GM08714 (cell line): ENCODE measurements around the gene CD53.
A peak's percentile ranks its signal among the peaks of the same experiment; 100 is the strongest.
"Not testable (repeated sequence)": the region's sequence is repeated elsewhere in the genome, so short reads cannot be mapped to it uniquely, and the experiment has no call there.

Source experiments
- H3K4me3 ChIP-seq: fragments of 200-500 bp; sonication (Bioruptor generic); 2 replicates; pipeline ENCODE4 v1.5.1; 2014; ENCODE audit warnings: mild to moderate bottlenecking, low read length, inconsistent platforms
- ZNF274 ChIP-seq: IDR thresholded peaks from 2 replicates; pipeline ENCODE4 v1.6.1; 2012; ENCODE audit warnings: mild to moderate bottlenecking, low read depth, low read length

The CD53 gene

GRCh38 chr1:110916669-110917306, 43.8 kb downstream of the CD53 start:
- no peak for TF ChIP-seq ZNF274

GRCh38 chr1:110918016-110918415, 45.1 kb downstream of the CD53 start:
- no peak overlapping the region for H3K4me3 ChIP-seq
- TF ChIP-seq ZNF274, result no peak

More at GRCh38 chr1:110916669-110917306, 43.8 kb downstream of the CD53 start:
- peak overlapping the region; percentile 30; the same call in 1 of the 2 replicates for H3K4me3 ChIP-seq

GRCh38 chr1:110921953-110922352, 49.0 kb downstream of the CD53 start:
- H3K4me3 ChIP-seq, result no peak overlapping the region
- TF ChIP-seq ZNF274, result no peak

GRCh38 chr1:110927484-110928075, 54.6 kb downstream of the CD53 start:
- TF ChIP-seq ZNF274, result no peak
- H3K4me3 ChIP-seq, result no peak overlapping the region

GRCh38 chr1:110928191-110928590, 55.2 kb downstream of the CD53 start:
- no peak for TF ChIP-seq ZNF274
- H3K4me3 ChIP-seq, result no peak overlapping the region

GRCh38 chr1:110928904-110929303, 56.0 kb downstream of the CD53 start:
- TF ChIP-seq ZNF274, result no peak
- H3K4me3 ChIP-seq, result no peak overlapping the region

- H3K4me3 ChIP-seq, result not testable (repeated sequence)
Observed at GRCh38 chr1:110931097-110931496, 58.1 kb downstream of the CD53 start.

GRCh38 chr1:110936567-110936966, 63.6 kb downstream of the CD53 start:
- no peak overlapping the region for H3K4me3 ChIP-seq
- no peak for TF ChIP-seq ZNF274

- H3K4me3 ChIP-seq, result no peak overlapping the region
- TF ChIP-seq ZNF274, result no peak
Observed at GRCh38 chr1:110944806-110945205, 71.9 kb downstream of the CD53 start.

GRCh38 chr1:110945626-110946025, 72.7 kb downstream of the CD53 start:
- H3K4me3 ChIP-seq, result no peak overlapping the region
- TF ChIP-seq ZNF274, result no peak

- TF ChIP-seq ZNF274, result no peak
- H3K4me3 ChIP-seq, result no peak overlapping the region
Observed at GRCh38 chr1:110948038-110948810, 75.3 kb downstream of the CD53 start.
